PC-9 (cell line): ENCODE results near the gene GADD45G. TPM values are rescaled to one million over a fixed set of nuclear protein-coding genes. Genes with fewer than 3 reads are reported as not detected.

Experiments used
- BruUV-seq: library from RNA; stranded (reverse); fragments of 400-500 nt; replicated peaks from 2 replicates; lab custom pipeline; 2021; lab: Mats Ljungman, UMichigan
- CTCF ChIA-PET: fragments of 300-600 bp; sonication (Branson Sonifier 250); formaldehyde crosslinking; loops from one replicate; lab custom pipeline; 2022; ENCODE audit warnings: antibody characterized with exemption; lab: Charles Lee
- POLR2A ChIA-PET: fragments of 300-600 bp; sonication (Branson Sonifier 250); formaldehyde crosslinking; loops from one replicate; lab custom pipeline; 2022; ENCODE audit warnings: antibody characterized with exemption; ENCODE audit not compliant: unreplicated experiment; lab: Charles Lee
- DNase-seq, 2 experiments: peaks; one replicate each; pipeline versions ENCODE4 v3.0.0 to v3.0.0-alpha.2; 2015 to 2022; ENCODE audit warnings: mixed read lengths in 1 of 2
- H2AFZ ChIP-seq: fragments of 200-600 bp; sonication (generic); 2 replicates; pipeline ENCODE4 v1.8.1; 2017; ENCODE audit warnings: antibody characterized with exemption
- H3F3A ChIP-seq: fragments of 200-600 bp; sonication (generic); 2 replicates; pipeline ENCODE4 v1.8.1; 2017; ENCODE audit warnings: antibody characterized with exemption, mild to moderate bottlenecking, low read depth; ENCODE audit not compliant: insufficient read depth
- H3K27ac ChIP-seq: fragments of 200-600 bp; sonication (generic); 2 replicates; pipeline ENCODE4 v1.6.1; 2016; ENCODE audit warnings: mixed run types
- H3K27me3 ChIP-seq: fragments of 200-600 bp; sonication (generic); 2 replicates; pipeline ENCODE4 v1.6.1; 2016; ENCODE audit warnings: low read depth, mixed run types; ENCODE audit not compliant: insufficient read depth
- H3K36me3 ChIP-seq: fragments of 200-600 bp; sonication (generic); 2 replicates; pipeline ENCODE4 v1.6.1; 2016; ENCODE audit warnings: low read depth, mixed run types
- H3K4me1 ChIP-seq: fragments of 200-600 bp; sonication (generic); replicated peaks from 2 replicates; pipeline ENCODE4 v1.6.1; 2016; ENCODE audit warnings: mixed run types; ENCODE audit not compliant: insufficient read depth
- H3K4me2 ChIP-seq: fragments of 200-600 bp; sonication (generic); 2 replicates; pipeline ENCODE4 v1.6.1; 2017; ENCODE audit warnings: mixed run types
- H3K4me3 ChIP-seq: fragments of 200-600 bp; sonication (generic); 2 replicates; pipeline ENCODE4 v1.6.1; 2016; ENCODE audit warnings: mixed run types
- H3K79me2 ChIP-seq: fragments of 200-600 bp; sonication (generic); 2 replicates; pipeline ENCODE4 v1.6.1; 2017; ENCODE audit warnings: low read depth, mixed run types
- H3K9me2 ChIP-seq: fragments of 200-600 bp; sonication (generic); 2 replicates; pipeline ENCODE4 v1.8.1; 2017; ENCODE audit warnings: mild to moderate bottlenecking; ENCODE audit not compliant: insufficient read depth
- H3K9me3 ChIP-seq: fragments of 200-600 bp; sonication (generic); 2 replicates; pipeline ENCODE4 v1.8.1; 2016; ENCODE audit warnings: low read depth; ENCODE audit not compliant: insufficient read depth
- H4K20me1 ChIP-seq: fragments of 200-600 bp; sonication (generic); 2 replicates; pipeline ENCODE4 v1.8.1; 2017; ENCODE audit not compliant: insufficient read depth
- EZH2 ChIP-seq: fragments of 200-600 bp; sonication (generic); IDR thresholded peaks from 2 replicates; pipeline ENCODE4 v1.8.0; 2017; ENCODE audit warnings: antibody characterized with exemption, low read depth
- intact Hi-C: fragments of 100-400 bp; cut with micrococcal nuclease; formaldehyde crosslinking; loops from one replicate; pipeline ENCODE4 v1.10.0; 2022; ENCODE audit not compliant: unreplicated experiment
- total RNA-seq: library from RNA; stranded (reverse); gene quantifications from 2 replicates; pipeline ENCODE4 v1.2.3, GENCODE V29; 2021
- TF ChIP-seq, protein P1 (sequence below): fragments of 200-600 bp; sonication (generic); conservative IDR thresholded peaks from 2 replicates; pipeline ENCODE4 v1.6.1; 2017; ENCODE audit warnings: mixed run types, antibody characterized with exemption, mild to moderate bottlenecking, moderate library complexity

GADD45G gene
- total RNA-seq, 1 experiment from 2014 or later: 2.4 TPM

DNA sequence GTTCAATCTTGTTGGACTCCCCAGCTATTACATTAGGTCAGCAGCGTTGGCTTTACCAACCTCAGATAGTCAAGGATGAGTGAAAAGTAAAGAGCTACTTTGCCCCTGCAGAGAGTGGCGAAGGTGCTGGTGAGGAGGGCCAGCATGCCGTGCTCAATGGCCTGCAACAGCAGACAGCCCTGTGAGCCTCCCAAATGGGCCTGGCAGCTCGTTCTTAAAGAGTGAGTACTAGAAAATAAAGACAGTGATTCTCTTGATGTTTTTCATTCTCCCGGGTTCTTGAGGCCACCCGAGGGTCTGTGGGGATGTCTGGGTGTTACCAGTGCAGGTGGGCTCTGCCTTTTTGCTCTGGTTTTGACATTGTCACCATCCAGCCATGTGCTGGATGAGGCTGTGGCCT lies 16.2 kb downstream of the GADD45G start:
- no peak for DNase-seq
- POLR2A ChIA-PET: no interaction called here
- TF ChIP-seq, protein P1, sequence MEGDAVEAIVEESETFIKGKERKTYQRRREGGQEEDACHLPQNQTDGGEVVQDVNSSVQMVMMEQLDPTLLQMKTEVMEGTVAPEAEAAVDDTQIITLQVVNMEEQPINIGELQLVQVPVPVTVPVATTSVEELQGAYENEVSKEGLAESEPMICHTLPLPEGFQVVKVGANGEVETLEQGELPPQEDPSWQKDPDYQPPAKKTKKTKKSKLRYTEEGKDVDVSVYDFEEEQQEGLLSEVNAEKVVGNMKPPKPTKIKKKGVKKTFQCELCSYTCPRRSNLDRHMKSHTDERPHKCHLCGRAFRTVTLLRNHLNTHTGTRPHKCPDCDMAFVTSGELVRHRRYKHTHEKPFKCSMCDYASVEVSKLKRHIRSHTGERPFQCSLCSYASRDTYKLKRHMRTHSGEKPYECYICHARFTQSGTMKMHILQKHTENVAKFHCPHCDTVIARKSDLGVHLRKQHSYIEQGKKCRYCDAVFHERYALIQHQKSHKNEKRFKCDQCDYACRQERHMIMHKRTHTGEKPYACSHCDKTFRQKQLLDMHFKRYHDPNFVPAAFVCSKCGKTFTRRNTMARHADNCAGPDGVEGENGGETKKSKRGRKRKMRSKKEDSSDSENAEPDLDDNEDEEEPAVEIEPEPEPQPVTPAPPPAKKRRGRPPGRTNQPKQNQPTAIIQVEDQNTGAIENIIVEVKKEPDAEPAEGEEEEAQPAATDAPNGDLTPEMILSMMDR: no peak
- no peak for TF ChIP-seq EZH2
- CTCF ChIA-PET: interaction anchor here (0.7 kb wide), 1 partner anchor 10 kb away, joined by 3 read pairs; no protein-coding TSS in a partner anchor
- H3K36me3 ChIP-seq: no peaks in the 10 kb centered on the region
- H2AFZ ChIP-seq: no peak overlapping the region
- no peaks in the 10 kb centered on the region for H3K9me2 ChIP-seq
- no peaks in the 10 kb centered on the region for H3K79me2 ChIP-seq
- H3F3A ChIP-seq: no peaks in the 10 kb centered on the region
- H3K4me3 ChIP-seq: no peak overlapping the region
- intact Hi-C loops: no loop called here
- no peaks in the 10 kb centered on the region for H3K4me1 ChIP-seq
- no peaks in the 10 kb centered on the region for H3K9me3 ChIP-seq
- no peak overlapping the region for H3K27ac ChIP-seq
- H3K4me2 ChIP-seq: no peak overlapping the region
- H4K20me1 ChIP-seq: no peaks in the 10 kb centered on the region
- peaks cover 89% of the 10 kb centered on the region for H3K27me3 ChIP-seq
- no TSS peak for BruUV-seq

- no peaks in the 10 kb centered on the region for H3K9me2 ChIP-seq
- BruUV-seq: no TSS peak
- POLR2A ChIA-PET: no interaction called here
- no peak for TF ChIP-seq EZH2
- TF ChIP-seq, protein P1: no peak
- intact Hi-C loops: no loop called here
- H3K4me3 ChIP-seq: no peak overlapping the region
- no peaks in the 10 kb centered on the region for H3K36me3 ChIP-seq
- DNase-seq: no peak
- H3K27ac ChIP-seq: no peak overlapping the region
- H3K4me1 ChIP-seq: no peaks in the 10 kb centered on the region
- CTCF ChIA-PET: no interaction called here
- H4K20me1 ChIP-seq: no peaks in the 10 kb centered on the region
- no peaks in the 10 kb centered on the region for H3K9me3 ChIP-seq
- H3K27me3 ChIP-seq: peaks cover 89% of the 10 kb centered on the region
- no peaks in the 10 kb centered on the region for H3F3A ChIP-seq
- H3K4me2 ChIP-seq: no peak overlapping the region
- no peak overlapping the region for H2AFZ ChIP-seq
- no peaks in the 10 kb centered on the region for H3K79me2 ChIP-seq
These were observed 16.9 kb downstream of the GADD45G start for GRCh38 chr9:89621676-89622075.

- ChIA-PET CTCF (no interaction called here), POLR2A (interaction anchor here (0.6 kb wide), 2 partner anchors 403 to 839 kb away, joined by 3 to 7 read pairs; no protein-coding TSS in a partner anchor)
- Histone ChIP-seq H3K9me3 (no peaks in the 10 kb centered on the region), H3K4me1 (no peaks in the 10 kb centered on the region), H3K36me3 (no peaks in the 10 kb centered on the region), H3K4me2 (no peak overlapping the region), H3K9me2 (no peaks in the 10 kb centered on the region), H2AFZ (no peak overlapping the region), H3F3A (no peaks in the 10 kb centered on the region), H3K4me3 (no peak overlapping the region), H4K20me1 (no peaks in the 10 kb centered on the region), H3K27ac (no peak overlapping the region), H3K79me2 (no peaks in the 10 kb centered on the region), H3K27me3 (peaks cover 91% of the 10 kb centered on the region)
- intact Hi-C loops: no loop called here
- no peak for DNase-seq
- TF ChIP-seq EZH2: no peak
- TF ChIP-seq, protein P1: no peak
- no TSS peak for BruUV-seq
These were observed 18.4 kb downstream of the GADD45G start for GRCh38 chr9:89622933-89623861.
